Kidney epithelial cell (primary cell): Measurements from ENCODE around the gene ITPKB. TPM values are rescaled to one million over a fixed set of nuclear protein-coding genes. Genes with fewer than 3 reads are reported as not detected.
"Not testable (repeated sequence)": the region's sequence is repeated elsewhere in the genome, so short reads cannot be mapped to it uniquely, and the experiment has no call there.

ENCODE experiments used
- DNase-seq: peaks from one replicate; pipeline ENCODE4 v3.0.0-alpha.2; 2010; ENCODE audit warnings: low read depth
- H3K27me3 ChIP-seq: 2 replicates; pipeline ENCODE4 v1.6.0; 2011; ENCODE audit warnings: low read length; ENCODE audit not compliant: control insufficient read depth, insufficient read depth
- H3K36me3 ChIP-seq: 2 replicates; pipeline ENCODE4 v1.5.1; 2011; ENCODE audit warnings: low read length; ENCODE audit not compliant: control insufficient read depth, insufficient read depth
- H3K4me3 ChIP-seq: 2 replicates; pipeline ENCODE4 v1.5.1; 2011; ENCODE audit warnings: low read depth, mild to moderate bottlenecking, control low read depth, low read length
- total RNA-seq: library from RNA; depleted of rRNA; stranded (reverse); fragments of >200 nt; gene quantifications from 2 replicates; pipeline ENCODE4 v1.2.3, GENCODE V29; 2015
- TF ChIP-seq, protein P1 (sequence below): IDR thresholded peaks from 2 replicates; pipeline ENCODE4 v1.5.1; 2011; ENCODE audit warnings: mild to moderate bottlenecking, moderate library complexity, low read length, control low read depth, inconsistent platforms; ENCODE audit not compliant: insufficient read depth, poor library complexity, severe bottlenecking

ITPKB gene
- total RNA-seq, 1 donor from 2014 or later = 11.7 TPM

DNA sequence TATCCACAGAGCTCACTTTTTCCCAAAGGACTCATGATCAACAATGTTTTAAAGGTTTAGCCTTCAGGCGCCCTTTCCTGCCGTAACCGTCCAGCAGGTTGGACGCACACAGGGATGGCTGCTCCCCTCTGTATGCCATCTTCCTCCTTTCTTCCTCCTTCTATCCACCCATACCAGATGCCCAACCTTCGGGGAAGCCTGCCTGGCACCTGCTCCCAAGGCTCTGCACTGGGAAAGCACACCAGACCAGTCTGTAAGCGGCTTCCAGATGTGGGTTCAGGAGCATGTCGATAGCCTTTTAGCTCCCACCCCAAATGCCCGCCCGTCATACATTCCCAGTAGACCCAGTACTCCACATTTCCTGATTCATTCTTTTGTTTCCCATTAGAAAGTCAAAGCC is 137.6 kb downstream of the ITPKB start:
- no peaks in the 10 kb centered on the region for H3K36me3 ChIP-seq
- H3K27me3 ChIP-seq = peaks cover 2% of the 10 kb centered on the region
- TF ChIP-seq, protein P1, sequence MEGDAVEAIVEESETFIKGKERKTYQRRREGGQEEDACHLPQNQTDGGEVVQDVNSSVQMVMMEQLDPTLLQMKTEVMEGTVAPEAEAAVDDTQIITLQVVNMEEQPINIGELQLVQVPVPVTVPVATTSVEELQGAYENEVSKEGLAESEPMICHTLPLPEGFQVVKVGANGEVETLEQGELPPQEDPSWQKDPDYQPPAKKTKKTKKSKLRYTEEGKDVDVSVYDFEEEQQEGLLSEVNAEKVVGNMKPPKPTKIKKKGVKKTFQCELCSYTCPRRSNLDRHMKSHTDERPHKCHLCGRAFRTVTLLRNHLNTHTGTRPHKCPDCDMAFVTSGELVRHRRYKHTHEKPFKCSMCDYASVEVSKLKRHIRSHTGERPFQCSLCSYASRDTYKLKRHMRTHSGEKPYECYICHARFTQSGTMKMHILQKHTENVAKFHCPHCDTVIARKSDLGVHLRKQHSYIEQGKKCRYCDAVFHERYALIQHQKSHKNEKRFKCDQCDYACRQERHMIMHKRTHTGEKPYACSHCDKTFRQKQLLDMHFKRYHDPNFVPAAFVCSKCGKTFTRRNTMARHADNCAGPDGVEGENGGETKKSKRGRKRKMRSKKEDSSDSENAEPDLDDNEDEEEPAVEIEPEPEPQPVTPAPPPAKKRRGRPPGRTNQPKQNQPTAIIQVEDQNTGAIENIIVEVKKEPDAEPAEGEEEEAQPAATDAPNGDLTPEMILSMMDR = no peak
- no peak overlapping the region for H3K4me3 ChIP-seq
- no peak for DNase-seq

DNA sequence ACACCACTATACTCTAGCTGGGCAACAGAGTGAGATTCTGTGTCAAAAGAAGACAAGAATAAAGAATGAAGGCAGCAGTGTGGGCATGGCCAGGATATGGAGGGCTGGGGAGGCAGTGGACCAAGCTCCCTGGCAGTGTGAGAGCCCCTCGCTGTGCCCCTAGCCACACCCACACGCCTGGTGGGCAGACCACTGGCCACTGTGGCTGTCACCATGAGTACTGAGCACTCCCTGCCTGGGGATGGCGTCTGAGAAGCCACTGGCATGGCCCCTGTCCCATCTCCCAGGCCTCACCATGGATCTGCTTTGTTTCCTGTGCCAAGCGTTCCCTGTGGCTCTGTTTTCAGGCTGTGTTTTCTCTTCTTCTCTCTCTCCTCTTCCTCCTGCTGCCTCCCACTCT is 138.8 kb downstream of the ITPKB start:
- TF ChIP-seq, protein P1 = no peak
- Histone ChIP-seq H3K36me3 (no peaks in the 10 kb centered on the region), H3K4me3 (no peak overlapping the region), H3K27me3 (peaks cover 2% of the 10 kb centered on the region)
- no peak for DNase-seq

DNA sequence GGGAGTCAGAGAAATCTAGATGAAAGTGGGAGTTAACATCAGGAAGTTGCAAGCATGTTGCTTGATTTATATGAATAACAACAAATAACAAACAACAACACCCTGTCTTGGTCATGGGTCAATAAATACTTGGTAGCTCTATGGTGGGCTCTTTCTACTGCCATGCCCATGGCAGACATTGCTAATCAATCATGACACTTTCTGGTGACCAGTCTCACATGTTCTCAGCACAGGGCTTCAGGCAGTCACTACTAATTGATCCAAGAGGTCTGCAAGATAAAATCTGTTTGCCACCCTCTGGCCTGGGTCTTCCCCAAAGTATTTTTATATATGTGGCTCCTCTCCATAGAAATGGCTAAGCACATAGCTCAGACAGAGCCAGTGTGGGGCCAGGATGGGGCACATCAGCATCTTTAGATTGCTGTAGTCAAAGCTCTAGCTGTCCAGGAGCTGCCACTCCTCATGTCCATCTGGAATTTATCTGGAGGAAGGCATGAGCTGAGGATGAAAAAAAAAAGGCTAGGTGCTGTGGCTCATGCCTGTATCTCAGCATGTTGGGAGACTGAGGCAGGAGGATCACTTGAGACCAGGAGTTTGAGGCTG is 139.3 kb downstream of the ITPKB start:
- H3K27me3 ChIP-seq = peaks cover 2% of the 10 kb centered on the region
- no peaks in the 10 kb centered on the region for H3K36me3 ChIP-seq
- H3K4me3 ChIP-seq = no peak overlapping the region
- TF ChIP-seq, protein P1 = no peak
- DNase-seq = no peak

DNA sequence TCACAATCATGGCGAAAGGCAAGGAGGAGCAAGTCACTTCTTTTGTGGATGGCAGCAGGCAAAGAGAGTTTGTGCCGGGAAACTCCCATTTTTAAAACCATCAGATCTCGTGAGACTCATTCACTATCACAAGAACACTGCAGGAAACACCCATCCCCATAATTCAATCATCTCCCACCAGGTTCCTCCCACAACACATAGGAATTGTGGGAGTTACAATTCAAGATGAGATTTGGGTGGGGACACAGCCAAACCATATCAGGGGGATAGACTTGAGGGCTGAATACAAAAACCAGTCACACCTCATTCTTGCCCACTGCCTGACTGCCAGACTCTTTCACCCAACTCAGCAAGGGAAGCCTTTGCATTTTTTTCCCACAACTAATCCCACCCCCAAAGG is 140.1 kb downstream of the ITPKB start:
- DNase-seq, H3K27me3 ChIP-seq, H3K36me3 ChIP-seq: not testable (repeated sequence)

DNA sequence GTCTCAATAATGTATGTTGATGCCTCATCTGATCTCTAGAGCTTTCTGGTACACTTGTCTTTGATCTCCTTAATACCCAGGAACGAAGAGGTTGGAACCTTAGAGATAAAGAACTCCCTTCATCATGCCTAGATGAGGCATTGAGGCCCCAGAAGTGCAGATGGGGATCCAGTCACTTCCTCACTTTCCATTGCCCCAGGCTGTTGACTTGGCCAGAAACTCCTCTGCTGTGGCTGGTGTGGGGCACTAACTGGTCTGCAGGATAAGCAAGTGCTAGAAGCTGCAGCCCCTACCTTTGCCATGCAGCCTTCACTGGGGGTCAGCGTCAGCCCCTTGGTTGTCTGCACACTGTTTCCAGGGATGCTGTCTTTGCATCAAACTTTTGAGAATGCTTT is 140.6 kb downstream of the ITPKB start:
- Histone ChIP-seq H3K36me3 (no peaks in the 10 kb centered on the region), H3K27me3 (no peaks in the 10 kb centered on the region), H3K4me3 (no peak overlapping the region)
- DNase-seq = no peak
- TF ChIP-seq, protein P1 = no peak

More for the DNA sequence above, 140.1 kb downstream of the ITPKB start:
- H3K4me3 ChIP-seq = not testable (repeated sequence)

DNA sequence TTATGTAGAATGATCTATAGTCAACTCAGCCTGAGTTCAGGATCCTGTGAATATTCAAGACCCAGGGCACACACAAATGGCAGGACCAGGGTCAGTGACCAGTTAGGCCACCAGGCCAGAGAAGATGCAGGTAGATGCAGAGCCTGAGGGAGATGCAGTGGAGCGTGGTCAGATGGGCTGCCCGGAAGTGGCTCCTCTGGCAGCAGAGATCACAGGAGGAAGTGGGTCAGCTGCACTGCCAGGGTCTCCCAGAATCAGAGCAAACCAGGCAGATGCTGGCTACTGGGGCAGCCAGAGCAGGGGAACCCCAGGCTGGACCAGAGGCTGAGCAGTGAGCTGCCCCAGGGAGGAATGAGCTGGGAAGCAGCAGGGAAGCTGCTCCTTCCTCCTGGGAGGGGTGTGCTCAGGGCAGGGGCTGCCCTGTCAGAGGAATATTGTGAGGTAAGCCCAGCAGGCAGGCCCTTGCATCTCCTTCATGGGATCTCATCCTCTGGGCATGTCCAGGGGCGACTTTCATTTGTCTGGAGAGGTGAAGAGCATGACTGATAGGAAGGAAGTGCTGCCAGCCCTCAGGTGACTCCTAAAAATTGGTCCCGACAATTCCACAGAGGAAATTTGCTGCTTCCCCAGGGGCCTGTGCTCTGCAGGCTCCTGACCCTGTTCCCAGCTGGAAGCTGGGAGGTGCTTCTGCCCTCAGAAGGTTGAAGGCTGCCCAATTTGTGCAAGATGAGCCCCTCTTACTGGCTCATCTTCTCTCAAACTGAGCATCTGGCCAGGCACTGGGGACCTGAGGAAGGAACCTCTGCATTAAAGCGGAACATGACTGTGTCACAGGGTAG is 141.2 kb downstream of the ITPKB start:
- Histone ChIP-seq H3K4me3 (no peak overlapping the region), H3K36me3 (no peaks in the 10 kb centered on the region), H3K27me3 (no peaks in the 10 kb centered on the region)
- TF ChIP-seq, protein P1 = no peak
- DNase-seq = no peak
